ENCODE measurements around the gene NFIA. TPM values are rescaled to one million over a fixed set of nuclear protein-coding genes. Genes with fewer than 3 reads are reported as not detected.

NFIA gene
- total RNA-seq, 2 donors from 2014 or later, result 75.3 to 81.3 TPM

- H3K4me3 ChIP-seq, result no peak overlapping the region
- no peaks in the 10 kb centered on the region for H3K9me3 ChIP-seq
- TF ChIP-seq CTCF (IDR thresholded peaks at IDR 0.05), result no peak
- no peak for DNase-seq (ENCODE audit: low spot score)
- H3K27me3 ChIP-seq, result no peaks in the 10 kb centered on the region
- no peaks in the 10 kb centered on the region for H3K36me3 ChIP-seq
- H3K27ac ChIP-seq, result no peak overlapping the region
- H3K4me1 ChIP-seq, result peaks cover 0 to 39% of the 10 kb centered on the region in 2 donors
These were observed 116.2 kb downstream of the NFIA start for GRCh38 chr1:61198554-61198953.

- H3K9me3 ChIP-seq, result no peaks in the 10 kb centered on the region
- no peak for TF ChIP-seq CTCF (IDR thresholded peaks at IDR 0.05)
- H3K4me3 ChIP-seq, result no peak overlapping the region
- DNase-seq (ENCODE audit: low spot score), result no peak
- H3K4me1 ChIP-seq, result peaks cover 0 to 32% of the 10 kb centered on the region in 2 donors
- H3K27ac ChIP-seq, result no peak overlapping the region
- no peaks in the 10 kb centered on the region for H3K36me3 ChIP-seq
- no peaks in the 10 kb centered on the region for H3K27me3 ChIP-seq
These were observed 118.7 kb downstream of the NFIA start for GRCh38 chr1:61201035-61201434.

GRCh38 chr1:61202854-61203598, 120.7 kb downstream of the NFIA start:
- Histone ChIP-seq H3K4me3 (no peak overlapping the region), H3K4me1 (peaks cover 0 to 25% of the 10 kb centered on the region in 2 donors), H3K27ac (no peak overlapping the region), H3K9me3 (no peaks in the 10 kb centered on the region), H3K36me3 (no peaks in the 10 kb centered on the region), H3K27me3 (no peaks in the 10 kb centered on the region)
- DNase-seq (ENCODE audit: low spot score), result no peak
- TF ChIP-seq CTCF (IDR thresholded peaks at IDR 0.05), result no peak

DNA sequence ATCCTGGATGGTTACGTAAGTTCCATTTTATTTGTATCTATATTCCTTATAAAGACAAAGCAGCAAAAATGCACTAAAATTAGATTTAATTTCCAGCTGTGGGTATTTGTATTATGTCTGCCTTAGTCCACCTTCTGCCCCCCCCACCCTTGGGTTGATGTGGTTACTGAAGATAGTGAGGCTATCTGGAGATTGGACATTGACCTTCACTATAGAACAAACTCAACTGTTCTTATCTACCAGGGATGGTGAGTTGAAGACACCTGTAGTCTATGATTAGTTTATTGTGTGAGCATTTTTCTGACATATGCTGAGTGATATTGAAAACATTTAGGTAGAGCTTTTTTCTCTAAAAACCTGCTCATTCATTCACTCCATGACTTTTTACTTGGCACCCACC, 122.2 kb downstream of the NFIA start:
- TF ChIP-seq CTCF (IDR thresholded peaks at IDR 0.05), result no peak
- H3K4me3 ChIP-seq, result no peak overlapping the region
- no peak for DNase-seq (ENCODE audit: low spot score)
- no peak overlapping the region for H3K27ac ChIP-seq
- no peaks in the 10 kb centered on the region for H3K9me3 ChIP-seq
- no peaks in the 10 kb centered on the region for H3K36me3 ChIP-seq
- no peaks in the 10 kb centered on the region for H3K27me3 ChIP-seq
- H3K4me1 ChIP-seq, result peaks cover 0 to 30% of the 10 kb centered on the region in 2 donors

DNA sequence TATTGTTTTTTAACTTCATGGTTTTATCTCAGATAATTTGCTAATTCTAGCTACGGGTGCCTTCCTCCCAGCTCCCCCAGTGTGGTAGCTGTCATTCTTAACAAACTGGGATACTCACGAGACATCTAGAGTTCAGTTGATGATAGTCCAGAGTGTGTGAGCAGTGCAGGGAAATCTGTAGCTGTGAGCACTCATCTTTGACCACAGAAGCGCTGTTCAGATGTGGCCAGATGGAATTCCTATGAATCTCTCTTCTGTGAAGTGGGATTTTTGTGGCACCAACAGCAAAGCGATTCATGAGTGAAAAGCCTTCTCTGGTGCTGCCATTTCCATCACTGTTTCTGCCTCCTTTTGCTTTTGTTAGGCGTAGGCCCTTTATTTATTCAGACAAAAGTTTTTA, 125.1 kb downstream of the NFIA start:
- no peaks in the 10 kb centered on the region for H3K27me3 ChIP-seq
- no peak for TF ChIP-seq CTCF (IDR thresholded peaks at IDR 0.05)
- no peaks in the 10 kb centered on the region for H3K36me3 ChIP-seq
- DNase-seq (ENCODE audit: low spot score), result no peak
- no peak overlapping the region for H3K4me3 ChIP-seq
- no peak overlapping the region for H3K27ac ChIP-seq
- no peaks in the 10 kb centered on the region for H3K9me3 ChIP-seq
- peaks cover 0 to 36% of the 10 kb centered on the region in 2 donors for H3K4me1 ChIP-seq

DNA sequence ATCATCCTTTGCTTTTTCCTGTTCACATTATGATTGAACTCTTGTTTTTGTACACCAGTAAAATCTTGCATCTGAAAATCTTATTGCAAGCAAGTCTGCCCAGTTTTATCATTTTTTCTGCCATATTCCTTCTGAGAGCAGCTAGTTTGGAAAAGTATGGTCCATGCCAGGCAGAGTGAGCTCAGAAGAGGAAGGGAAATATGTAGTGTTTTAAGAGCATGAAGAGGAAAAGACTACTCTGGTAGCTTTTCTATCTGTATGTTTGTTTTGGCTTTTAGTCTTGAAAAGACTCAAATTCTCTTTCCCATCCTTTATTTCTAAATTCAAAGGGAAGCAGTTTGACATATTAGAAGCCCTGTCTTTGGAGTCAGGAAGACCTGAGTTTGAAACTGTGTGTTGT, 125.8 kb downstream of the NFIA start:
- Histone ChIP-seq H3K27ac (no peak overlapping the region), H3K27me3 (no peaks in the 10 kb centered on the region), H3K36me3 (no peaks in the 10 kb centered on the region), H3K4me3 (no peak overlapping the region), H3K4me1 (peaks cover 0 to 29% of the 10 kb centered on the region in 2 donors), H3K9me3 (no peaks in the 10 kb centered on the region)
- TF ChIP-seq CTCF (IDR thresholded peaks at IDR 0.05), result no peak
- DNase-seq (ENCODE audit: low spot score), result no peak
